Activated CD4-positive, alpha-beta memory T cell treated with anti-CD3 and anti-CD28 coated beads for 36 hours (primary cell): ENCODE results near the gene MACIR. TPM values are rescaled to one million over a fixed set of nuclear protein-coding genes. Genes with fewer than 3 reads are reported as not detected.

Experiments used
- CTCF ChIA-PET: fragments of 350-600 bp; sonication (Branson Sonifier 250); formaldehyde crosslinking; loops from one replicate; lab custom pipeline; 2021; ENCODE audit warnings: antibody characterized with exemption, inconsistent platforms; lab: Charles Lee
- POLR2A ChIA-PET: fragments of 350-600 bp; sonication (Branson Sonifier 250); formaldehyde crosslinking; loops from one replicate; lab custom pipeline; 2021; ENCODE audit warnings: antibody characterized with exemption; lab: Charles Lee
- DNase-seq: peaks from one replicate; pipeline ENCODE4 v3.0.0-alpha.2; 2020
- H3K27ac Mint-ChIP-seq: one replicate; pipeline ENCODE4 v1.8.0; 2021; ENCODE audit warnings: mixed read lengths
- H3K27me3 Mint-ChIP-seq: one replicate; pipeline ENCODE4 v1.8.0; 2021; ENCODE audit warnings: mixed read lengths
- H3K36me3 Mint-ChIP-seq: one replicate; pipeline ENCODE4 v1.8.0; 2021; ENCODE audit warnings: mixed read lengths
- H3K4me1 Mint-ChIP-seq: one replicate; pipeline ENCODE4 v1.8.0; 2021; ENCODE audit warnings: low read depth, mixed read lengths
- H3K4me3 Mint-ChIP-seq: one replicate; pipeline ENCODE4 v1.8.0; 2021; ENCODE audit warnings: mild to moderate bottlenecking, mixed read lengths
- H3K9me3 Mint-ChIP-seq: one replicate; pipeline ENCODE4 v1.8.0; 2021; ENCODE audit warnings: mixed read lengths
- intact Hi-C: fragments of 100-400 bp; cut with micrococcal nuclease; formaldehyde crosslinking; loops from one replicate; pipeline ENCODE4 v1.15.1; 2023
- total RNA-seq, 2 experiments: library from RNA; stranded (reverse); gene quantifications; one replicate each; pipeline ENCODE4 v1.2.3, GENCODE V29; 2021

Gene MACIR
- total RNA-seq, 2 experiments from 2014 or later, result 6.6 to 7.4 TPM

GRCh38 chr5:103249068-103249467 lies 9.5 kb upstream of the MACIR start:
- ChIA-PET POLR2A (no interaction called here), CTCF (interaction anchor here (0.7 kb wide), 1 partner anchor 177 kb away, joined by 3 read pairs; no protein-coding TSS in a partner anchor)
- Mint-ChIP-seq H3K36me3 (no peaks in the 10 kb centered on the region), H3K27me3 (peaks cover 25% of the 10 kb centered on the region), H3K9me3 (no peaks in the 10 kb centered on the region), H3K4me1 (peaks cover 5% of the 10 kb centered on the region), H3K27ac (no peak overlapping the region), H3K4me3 (no peak overlapping the region)
- no peak for DNase-seq
- intact Hi-C loops, result no loop called here

- no peak overlapping the region for H3K27ac Mint-ChIP-seq
- DNase-seq, result no peak
These were observed 3.6 kb upstream of the MACIR start for GRCh38 chr5:103254921-103255320.

GRCh38 chr5:103255691-103256090 lies 2.9 kb upstream of the MACIR start:
- Mint-ChIP-seq H3K36me3 (no peaks in the 10 kb centered on the region), H3K9me3 (no peaks in the 10 kb centered on the region), H3K4me1 (peaks cover 8% of the 10 kb centered on the region), H3K27ac (no peak overlapping the region), H3K4me3 (no peak overlapping the region), H3K27me3 (peaks cover 10% of the 10 kb centered on the region)
- ChIA-PET POLR2A (no interaction called here), CTCF (no interaction called here)
- no peak for DNase-seq
- intact Hi-C loops, result loop anchor here (10.0 kb wide), 1 partner anchor 309 kb away; the partner anchor contains the start of gene NUDT12

More at GRCh38 chr5:103254921-103255320, 3.6 kb upstream of the MACIR start:
- H3K9me3 Mint-ChIP-seq, result no peaks in the 10 kb centered on the region
- peaks cover 4% of the 10 kb centered on the region for H3K4me1 Mint-ChIP-seq
- H3K4me3 Mint-ChIP-seq, result no peak overlapping the region
- peaks cover 10% of the 10 kb centered on the region for H3K27me3 Mint-ChIP-seq
- no peaks in the 10 kb centered on the region for H3K36me3 Mint-ChIP-seq
- intact Hi-C loops, result loop anchor here (10.0 kb wide), 1 partner anchor 310 kb away; the partner anchor contains the start of gene NUDT12
- ChIA-PET POLR2A (no interaction called here), CTCF (no interaction called here)

- ChIA-PET CTCF (no interaction called here), POLR2A (no interaction called here)
- DNase-seq, result no peak
- peaks cover 10% of the 10 kb centered on the region for H3K27me3 Mint-ChIP-seq
- no peak overlapping the region for H3K27ac Mint-ChIP-seq
- no peaks in the 10 kb centered on the region for H3K9me3 Mint-ChIP-seq
- H3K36me3 Mint-ChIP-seq, result no peaks in the 10 kb centered on the region
- intact Hi-C loops, result loop anchor here (10.0 kb wide), 1 partner anchor 309 kb away; the partner anchor contains the start of gene NUDT12
- peaks cover 13% of the 10 kb centered on the region for H3K4me1 Mint-ChIP-seq
- no peak overlapping the region for H3K4me3 Mint-ChIP-seq
These were observed 2.4 kb upstream of the MACIR start for GRCh38 chr5:103256178-103256577.

GRCh38 chr5:103258957-103259704 lies 568 bp downstream of the MACIR start:
- peaks cover 27% of the 10 kb centered on the region for H3K4me1 Mint-ChIP-seq
- no peak overlapping the region for H3K27ac Mint-ChIP-seq
- intact Hi-C loops, result loop anchor here (1.0 to 10.0 kb wide), 3 partner anchors 139 to 504 kb away; partner anchors contain the start of genes GIN1, NUDT12, PAM and PPIP5K2
- CTCF ChIA-PET, result interaction anchor here (0.6 to 2.6 kb wide), 3 partner anchors 34 to 222 kb away, joined by 3 to 13 read pairs (median 11); no protein-coding TSS in a partner anchor
- H3K4me3 Mint-ChIP-seq, result peak overlapping the region; percentile 77
- POLR2A ChIA-PET, result interaction anchor here (0.9 to 1.9 kb wide), 3 partner anchors 9 to 140 kb away, joined by 3 to 9 read pairs (median 3); partner anchors contain the start of genes GIN1 and PPIP5K2
- H3K27me3 Mint-ChIP-seq, result peaks cover 6% of the 10 kb centered on the region
- DNase-seq, result peak; percentile 68
- no peaks in the 10 kb centered on the region for H3K9me3 Mint-ChIP-seq
- no peaks in the 10 kb centered on the region for H3K36me3 Mint-ChIP-seq

GRCh38 chr5:103259705-103260355 lies 1.3 kb downstream of the MACIR start:
- H3K4me3 Mint-ChIP-seq, result peak overlapping the region; percentile 77

GRCh38 chr5:103260951-103261350 lies 2.4 kb downstream of the MACIR start:
- intact Hi-C loops, result no loop called here
- ChIA-PET POLR2A (no interaction called here), CTCF (interaction anchor here (2.1 kb wide), 1 partner anchor 36 kb away, joined by 11 read pairs; no protein-coding TSS in a partner anchor)
- no peaks in the 10 kb centered on the region for H3K36me3 Mint-ChIP-seq
- H3K4me1 Mint-ChIP-seq, result peaks cover 27% of the 10 kb centered on the region
- H3K27ac Mint-ChIP-seq, result no peak overlapping the region
- DNase-seq, result no peak
- peak overlapping the region; percentile 43 for H3K4me3 Mint-ChIP-seq
- H3K27me3 Mint-ChIP-seq, result no peaks in the 10 kb centered on the region
- H3K9me3 Mint-ChIP-seq, result no peaks in the 10 kb centered on the region

More at GRCh38 chr5:103259705-103260355, 1.3 kb downstream of the MACIR start:
- ChIA-PET CTCF (interaction anchor here (2.1 to 2.6 kb wide), 2 partner anchors 35 to 215 kb away, joined by 11 to 13 read pairs; no protein-coding TSS in a partner anchor), POLR2A (interaction anchor here (0.9 to 1.9 kb wide), 3 partner anchors 8 to 140 kb away, joined by 3 to 9 read pairs (median 3); partner anchors contain the start of genes GIN1 and PPIP5K2)
- H3K36me3 Mint-ChIP-seq, result no peaks in the 10 kb centered on the region
- H3K4me1 Mint-ChIP-seq, result peaks cover 27% of the 10 kb centered on the region
- H3K9me3 Mint-ChIP-seq, result no peaks in the 10 kb centered on the region
- intact Hi-C loops, result loop anchor here (2.0 to 10.0 kb wide), 2 partner anchors 305 to 505 kb away; partner anchors contain the start of genes NUDT12 and PAM
- peak overlapping the region; percentile 7 for H3K27ac Mint-ChIP-seq
- peaks cover 5% of the 10 kb centered on the region for H3K27me3 Mint-ChIP-seq
- no peak for DNase-seq

- Mint-ChIP-seq H3K27ac (no peak overlapping the region), H3K27me3 (no peaks in the 10 kb centered on the region)
- intact Hi-C loops, result no loop called here
These were observed 3.9 kb downstream of the MACIR start for GRCh38 chr5:103262422-103262871.

GRCh38 chr5:103263054-103263453 lies 4.5 kb downstream of the MACIR start:
- POLR2A ChIA-PET, result no interaction called here
- Mint-ChIP-seq H3K9me3 (no peaks in the 10 kb centered on the region), H3K27me3 (no peaks in the 10 kb centered on the region), H3K27ac (no peak overlapping the region), H3K36me3 (peaks cover 4% of the 10 kb centered on the region), H3K4me1 (peaks cover 27% of the 10 kb centered on the region), H3K4me3 (no peak overlapping the region)
- intact Hi-C loops, result no loop called here
- no peak for DNase-seq
- CTCF ChIA-PET, result interaction anchor here (1.1 kb wide), 1 partner anchor 10 kb away, joined by 3 read pairs; no protein-coding TSS in a partner anchor

More at GRCh38 chr5:103262422-103262871, 3.9 kb downstream of the MACIR start:
- Mint-ChIP-seq H3K9me3 (no peaks in the 10 kb centered on the region), H3K4me3 (no peak overlapping the region), H3K36me3 (no peaks in the 10 kb centered on the region), H3K4me1 (peaks cover 27% of the 10 kb centered on the region)
- ChIA-PET POLR2A (no interaction called here), CTCF (no interaction called here)
- DNase-seq, result no peak

GRCh38 chr5:103264508-103264907 lies 5.9 kb downstream of the MACIR start:
- H3K4me1 Mint-ChIP-seq, result peaks cover 25% of the 10 kb centered on the region
- no peak for DNase-seq
- H3K27me3 Mint-ChIP-seq, result no peaks in the 10 kb centered on the region
- H3K27ac Mint-ChIP-seq, result no peak overlapping the region
- H3K36me3 Mint-ChIP-seq, result peaks cover 4% of the 10 kb centered on the region
- ChIA-PET POLR2A (no interaction called here), CTCF (no interaction called here)
- no peaks in the 10 kb centered on the region for H3K9me3 Mint-ChIP-seq
- intact Hi-C loops, result no loop called here
- H3K4me3 Mint-ChIP-seq, result no peak overlapping the region

GRCh38 chr5:103270581-103270980 lies 12.0 kb downstream of the MACIR start:
- ChIA-PET CTCF (interaction anchor here (1.1 kb wide), 1 partner anchor 205 kb away, joined by 3 read pairs; no protein-coding TSS in a partner anchor), POLR2A (interaction anchor here (1.0 kb wide), 1 partner anchor 12 kb away, joined by 3 read pairs; the partner anchor contains the start of gene MACIR)
- intact Hi-C loops, result no loop called here
- H3K4me3 Mint-ChIP-seq, result no peak overlapping the region
- H3K27me3 Mint-ChIP-seq, result no peaks in the 10 kb centered on the region
- no peak overlapping the region for H3K27ac Mint-ChIP-seq
- DNase-seq, result no peak
- H3K4me1 Mint-ChIP-seq, result peaks cover 18% of the 10 kb centered on the region
- H3K36me3 Mint-ChIP-seq, result peaks cover 8% of the 10 kb centered on the region
- no peaks in the 10 kb centered on the region for H3K9me3 Mint-ChIP-seq
